Mammary epithelial cell (primary cell): ENCODE data around the gene CHADL.
"Not testable (repeated sequence)": the region's sequence is repeated elsewhere in the genome, so short reads cannot be mapped to it uniquely, and the experiment has no call there.

Source experiments
- CTCF ChIP-seq, 2 donors: IDR thresholded peaks in 1 of 2; conservative IDR thresholded peaks in 1 of 2; 2 replicates each; pipeline ENCODE4 v1.5.1; 2011 to 2012; ENCODE audit warnings: inconsistent platforms in 2 of 2, low read length in 2 of 2, mild to moderate bottlenecking in 2 of 2, control low read depth in 1 of 2, low read depth in 1 of 2; ENCODE audit not compliant: insufficient read depth in 1 of 2; ENCODE audit errors: extremely low read depth in 1 of 2
- EZH2 ChIP-seq: IDR thresholded peaks from 2 replicates; pipeline ENCODE4 v1.6.1; 2012; ENCODE audit warnings: low read length, inconsistent platforms, borderline replicate concordance

GRCh38 chr22:41180362-41180761 is 60.4 kb downstream of the CHADL start:
- TF ChIP-seq CTCF (conservative IDR thresholded peaks at IDR 0.05 in 1 of 2, IDR thresholded peaks at IDR 0.05 in 1 of 2; ENCODE audit: extremely low read depth in 1 of 2, insufficient read depth in 1 of 2, low read depth in 1 of 2, low read length in 2 of 2); EZH2: not testable (repeated sequence)
